Raji (cell line): ENCODE data around the gene GLTPD2.
A peak's percentile ranks its signal among the peaks of the same experiment; 100 is the strongest.

Experiments
- POLR2A ChIP-seq: IDR thresholded peaks from 2 replicates; pipeline ENCODE4 v1.6.1; 2011; ENCODE audit warnings: low read depth, low read length, control low read depth; ENCODE audit not compliant: insufficient read depth

Gene GLTPD2

DNA sequence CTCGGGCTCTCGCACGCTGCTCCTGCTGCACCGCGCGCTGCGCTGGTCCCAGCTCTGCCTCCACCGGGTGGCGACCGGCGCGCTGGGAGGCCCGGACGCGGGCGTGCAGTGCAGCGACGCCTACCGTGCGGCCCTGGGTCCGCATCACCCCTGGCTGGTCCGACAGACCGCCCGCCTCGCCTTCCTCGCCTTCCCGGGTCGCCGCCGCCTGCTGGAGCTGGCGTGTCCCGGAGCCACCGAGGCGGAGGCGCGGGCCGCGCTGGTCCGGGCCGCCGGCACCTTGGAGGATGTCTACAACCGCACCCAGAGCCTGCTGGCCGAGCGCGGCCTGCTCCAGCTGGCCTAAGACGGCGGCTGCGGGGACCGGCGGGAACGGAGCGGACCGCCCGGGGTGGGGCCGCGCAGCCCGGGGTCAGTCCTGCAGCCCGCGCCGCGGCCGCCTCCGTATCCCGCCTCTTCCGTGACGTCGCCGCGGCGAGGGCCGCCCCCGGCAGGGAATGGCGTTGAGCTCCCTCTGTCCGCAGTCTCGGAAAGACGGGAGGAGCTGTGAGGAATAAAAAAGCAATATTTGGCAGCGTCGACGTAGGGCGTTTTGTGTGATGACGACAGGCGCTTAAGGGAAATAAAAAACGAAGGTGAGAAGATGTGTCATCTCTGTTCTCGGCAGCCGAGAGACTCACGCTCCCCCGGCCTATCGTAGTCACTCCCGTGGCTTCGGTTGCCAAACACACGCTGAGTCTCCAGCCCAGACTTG, 1.4 kb downstream of the GLTPD2 start:
- 0 out of 2 replicates have a peak, but pooled peaks have one; percentile 26 for TF ChIP-seq POLR2A

DNA sequence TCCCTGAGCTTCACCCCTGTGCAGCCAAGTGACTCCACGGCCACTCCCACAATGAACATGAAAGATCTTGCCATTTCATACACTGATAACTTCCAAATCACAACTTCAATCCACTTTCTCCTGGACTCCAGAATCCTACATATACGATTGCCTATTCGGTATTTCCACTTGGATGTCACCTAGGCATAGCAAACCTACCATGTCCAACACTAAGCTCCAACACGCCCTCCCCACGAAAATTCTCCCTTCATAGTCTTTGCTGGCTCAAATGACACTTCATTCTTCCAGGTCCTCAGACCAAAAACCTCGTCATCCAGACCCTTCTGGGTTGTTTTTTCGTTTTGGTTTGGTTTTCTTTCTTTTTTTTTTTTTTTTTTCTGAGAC, 1.9 kb downstream of the GLTPD2 start:
- no peak for TF ChIP-seq POLR2A

DNA sequence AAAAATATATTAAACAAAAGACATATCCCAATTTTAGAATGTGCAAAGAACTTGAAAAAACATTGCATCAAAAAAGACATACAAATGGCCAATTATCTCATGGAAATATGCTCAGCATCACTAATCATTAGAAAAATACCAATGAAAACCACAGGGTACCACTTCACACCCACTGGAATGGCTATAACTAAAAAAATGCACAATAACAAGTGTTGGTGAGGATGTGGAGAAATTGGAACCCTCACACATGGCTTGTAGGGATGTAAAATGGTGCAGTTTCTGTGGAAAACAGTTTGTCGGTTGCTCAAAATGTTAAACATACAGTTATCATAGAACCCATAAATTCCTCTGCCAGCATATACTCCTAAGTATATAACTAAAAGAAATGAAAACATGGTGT, 6.4 kb downstream of the GLTPD2 start:
- TF ChIP-seq POLR2A = no peak

DNA sequence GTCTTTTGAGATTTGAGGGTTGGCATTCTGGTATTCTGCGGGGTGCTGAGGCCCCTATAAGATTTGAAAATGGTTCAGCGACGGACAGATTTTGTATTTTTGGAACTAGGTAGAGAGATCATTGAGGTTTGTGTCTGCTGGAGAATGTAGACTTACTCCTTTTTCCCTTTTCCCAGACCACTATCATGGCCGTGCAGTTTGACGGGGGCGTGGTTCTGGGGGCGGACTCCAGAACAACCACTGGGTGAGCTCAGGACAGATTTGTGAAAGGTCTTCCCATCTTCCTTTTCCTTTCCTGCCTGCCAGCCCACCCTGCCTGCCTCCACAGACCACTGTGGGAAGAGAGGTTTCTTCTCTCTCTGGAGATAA, 7.8 kb downstream of the GLTPD2 start:
- TF ChIP-seq POLR2A = no peak

DNA sequence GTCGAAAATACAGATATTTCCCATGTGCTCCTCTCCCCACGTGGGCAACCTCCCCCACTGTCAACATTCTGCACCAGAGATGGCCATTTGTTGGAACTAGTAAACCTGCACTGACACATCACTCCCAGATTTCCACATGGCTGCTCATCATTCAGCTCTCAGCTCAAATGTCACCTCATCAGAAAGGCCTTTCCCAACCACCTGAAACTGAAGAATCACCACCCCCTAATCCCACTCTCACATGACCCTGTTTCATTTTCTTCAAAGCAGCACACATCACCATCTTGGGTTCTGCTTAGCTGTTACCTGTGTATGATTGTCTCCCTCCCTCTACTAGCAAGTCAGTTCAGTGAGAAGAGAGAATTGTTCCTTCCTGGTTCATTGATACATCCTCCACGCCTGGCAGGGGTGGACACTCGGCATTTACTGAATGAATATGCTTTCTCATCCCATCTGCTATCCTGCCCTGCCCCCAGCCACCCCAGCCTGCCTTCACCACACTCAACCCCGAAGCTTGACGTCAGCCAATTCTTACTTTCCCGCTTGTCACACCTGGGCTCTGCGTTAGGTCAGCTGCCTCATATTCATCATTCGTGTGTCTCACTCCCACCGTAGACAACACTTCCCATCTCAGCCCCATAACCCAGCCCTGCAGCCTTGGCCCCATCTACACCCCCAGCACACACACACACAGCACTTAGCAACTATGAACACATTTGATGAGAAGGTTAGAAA, 11.9 kb downstream of the GLTPD2 start:
- no peak for TF ChIP-seq POLR2A

DNA sequence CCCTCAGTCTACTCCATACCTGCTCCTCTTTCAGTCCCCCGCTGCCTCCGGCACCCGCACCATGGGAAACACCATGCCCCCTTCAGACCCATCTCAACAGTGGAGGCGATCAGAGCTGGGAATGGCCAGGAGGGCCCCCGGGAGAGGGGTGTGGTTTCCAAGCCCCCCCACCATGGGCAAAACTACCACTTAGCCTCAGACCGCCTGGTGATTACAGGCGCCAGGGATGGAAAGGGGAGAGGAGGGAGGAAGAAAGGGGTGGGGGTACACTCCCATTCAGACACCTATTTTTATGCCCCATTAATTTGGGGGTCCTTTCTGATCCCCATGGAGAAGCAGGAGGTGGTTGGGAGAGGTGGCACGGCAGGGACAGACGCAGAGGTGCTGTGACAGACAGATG, 13.5 kb downstream of the GLTPD2 start, which contains the start of gene C17orf114:
C17orf114 (minus strand) TSS at position 101 of the 400 bp plus-strand sequence.
- TF ChIP-seq POLR2A = no peak

DNA sequence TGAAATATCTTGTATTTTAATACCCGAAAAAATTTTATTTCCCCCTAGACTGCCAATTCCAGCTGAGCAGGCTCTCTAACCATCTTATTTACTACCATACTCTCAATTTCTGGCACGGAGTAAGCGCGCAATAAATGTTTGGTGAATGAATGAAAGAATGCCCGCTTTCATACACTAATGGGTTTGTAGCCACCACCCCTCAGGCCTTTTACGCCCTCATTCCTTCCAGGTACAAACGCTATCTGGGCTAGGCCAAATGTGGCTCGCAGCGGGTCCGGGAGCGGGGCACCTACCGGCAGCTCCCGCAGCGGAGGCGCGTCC, 17.7 kb downstream of the GLTPD2 start:
- no peak for TF ChIP-seq POLR2A

DNA sequence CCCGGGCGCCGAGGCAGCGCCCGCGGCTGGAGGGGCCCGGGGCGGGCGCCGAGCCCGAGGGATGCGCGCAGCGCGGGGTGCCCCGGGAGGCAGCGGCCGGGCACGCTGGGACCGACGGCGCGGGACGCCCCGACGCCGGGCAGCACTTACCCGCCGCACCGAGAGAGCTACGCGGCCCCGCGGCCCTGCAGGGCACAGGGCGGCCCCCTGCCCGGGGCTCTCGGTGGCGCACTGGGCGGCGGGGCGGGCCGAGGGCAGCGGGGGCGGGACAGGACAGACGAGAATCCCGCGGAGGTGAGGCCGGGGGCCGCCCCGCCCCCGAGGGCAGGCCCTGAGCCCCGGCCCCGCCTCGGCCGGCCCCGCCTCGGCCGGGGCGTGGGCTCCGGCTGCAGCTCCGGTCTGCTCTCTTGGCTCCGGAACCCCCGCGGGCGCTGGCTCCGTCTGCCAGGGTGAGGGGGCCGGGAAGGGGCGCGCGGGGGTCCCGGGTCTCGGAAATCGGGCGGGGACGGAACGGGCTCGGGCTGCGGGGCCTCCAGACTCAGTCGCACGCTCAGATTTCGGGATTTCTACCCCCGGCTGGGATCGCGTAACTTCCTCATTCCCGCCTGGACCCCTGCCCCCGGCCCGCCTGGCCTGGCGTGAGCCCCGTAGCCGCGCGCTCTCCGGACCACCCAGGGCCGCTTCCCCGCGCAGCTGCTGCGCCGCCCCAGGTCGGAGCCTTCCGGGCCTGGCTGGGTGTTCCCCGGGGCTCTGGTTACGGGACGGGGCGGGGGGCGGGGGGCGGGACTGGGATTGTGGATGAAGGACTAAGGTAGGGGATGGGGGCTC, 18.2 kb downstream of the GLTPD2 start, which contains the start of gene PLD2:
PLD2 (plus strand) TSS at position 376 of the 828 bp plus-strand sequence. CDS start 621 bp downstream, outside the sequence.
- peak; percentile 67 for TF ChIP-seq POLR2A

DNA sequence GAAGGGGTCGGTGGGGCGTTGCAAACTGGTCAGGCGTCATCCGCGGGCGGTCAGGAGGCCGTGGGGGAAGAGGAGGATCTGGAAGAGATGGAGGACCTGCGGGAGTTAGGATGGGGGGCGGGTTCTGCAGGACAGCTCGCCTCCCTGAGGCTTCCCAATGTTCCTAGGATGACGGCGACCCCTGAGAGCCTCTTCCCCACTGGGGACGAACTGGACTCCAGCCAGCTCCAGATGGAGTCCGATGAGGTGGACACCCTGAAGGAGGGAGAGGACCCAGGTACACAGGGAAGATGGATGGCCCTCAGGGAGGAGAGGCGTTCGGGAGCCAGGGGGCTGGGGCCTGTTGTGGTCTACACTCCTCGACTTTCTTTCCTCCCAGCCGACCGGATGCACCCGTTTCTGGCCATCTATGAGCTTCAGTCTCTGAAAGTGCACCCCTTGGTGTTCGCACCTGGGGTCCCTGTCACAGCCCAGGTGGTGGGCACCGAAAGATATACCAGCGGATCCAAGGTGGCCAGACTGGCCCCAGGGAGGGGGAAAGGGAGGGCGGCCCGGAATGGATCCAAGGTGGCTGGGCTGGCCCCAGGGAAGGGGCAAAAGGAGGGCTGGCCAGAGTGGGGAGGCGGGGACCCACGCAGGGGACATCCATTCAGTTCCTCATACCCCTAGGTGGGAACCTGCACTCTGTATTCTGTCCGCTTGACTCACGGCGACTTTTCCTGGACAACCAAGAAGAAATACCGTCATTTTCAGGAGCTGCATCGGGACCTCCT, 19.0 kb downstream of the GLTPD2 start:
- no peak for TF ChIP-seq POLR2A

DNA sequence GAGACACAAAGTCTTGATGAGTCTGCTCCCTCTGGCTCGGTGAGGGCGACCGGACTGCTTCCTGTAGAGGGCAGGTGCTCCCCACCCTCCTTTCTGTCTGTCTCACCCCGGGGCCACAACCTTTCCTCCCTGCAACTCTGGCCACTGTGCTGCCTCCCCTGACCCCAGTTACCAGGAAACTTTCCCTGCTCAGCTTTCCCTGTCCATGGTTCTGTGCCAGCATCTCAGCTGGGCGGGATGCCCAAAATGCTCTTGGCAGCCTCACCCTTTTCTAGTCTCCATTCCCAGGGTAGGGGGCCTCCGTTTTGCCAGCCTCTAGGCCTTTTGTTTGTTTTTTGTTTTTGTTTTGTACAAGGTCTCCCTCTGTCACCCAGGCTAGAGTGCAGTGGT, 19.6 kb downstream of the GLTPD2 start:
- no peak for TF ChIP-seq POLR2A

DNA sequence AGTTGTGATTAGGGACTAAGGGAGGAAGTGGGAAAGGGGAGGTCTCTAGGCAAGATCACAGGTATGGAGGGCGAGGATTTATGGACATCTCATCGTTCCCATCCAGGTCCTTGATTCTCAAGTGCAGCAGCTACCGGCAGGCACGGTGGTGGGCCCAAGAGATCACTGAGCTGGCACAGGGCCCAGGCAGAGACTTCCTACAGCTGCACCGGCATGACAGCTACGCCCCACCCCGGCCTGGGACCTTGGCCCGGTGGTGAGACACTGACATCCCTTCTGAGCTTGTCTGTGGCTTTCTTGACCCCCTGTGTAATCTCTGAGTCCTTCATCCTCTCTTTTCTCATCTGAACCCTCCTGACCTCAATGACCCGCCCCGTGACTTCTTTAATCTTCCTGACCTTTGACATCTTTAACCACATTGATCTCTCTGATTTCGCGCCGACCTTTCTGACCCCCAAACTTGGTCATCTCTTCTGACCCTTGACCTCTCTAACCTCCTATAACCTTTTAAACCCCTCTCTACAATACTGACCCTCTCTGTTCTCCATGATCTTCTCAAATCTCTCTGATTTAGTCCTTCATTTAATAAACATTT, 22.0 kb downstream of the GLTPD2 start:
- TF ChIP-seq POLR2A = no peak

DNA sequence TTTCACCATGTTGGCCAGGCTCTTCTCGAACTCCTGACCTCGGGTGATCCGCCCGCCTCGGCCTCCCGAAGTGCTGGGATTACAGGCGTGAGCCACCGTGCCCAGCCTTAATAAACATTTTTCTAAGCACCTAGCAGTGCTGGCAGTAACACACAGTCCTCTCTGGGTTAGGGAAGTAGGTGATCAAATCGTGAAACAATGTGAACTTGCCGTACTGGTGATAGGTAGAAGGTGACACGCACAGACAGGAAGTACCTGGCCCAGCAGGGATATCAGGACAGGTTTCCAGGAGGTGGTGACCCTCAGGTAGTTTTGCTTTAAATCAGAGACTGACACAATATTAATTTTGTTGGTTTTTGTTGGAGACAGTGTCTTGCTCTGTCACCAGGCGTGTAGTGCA, 22.7 kb downstream of the GLTPD2 start:
- TF ChIP-seq POLR2A = no peak

DNA sequence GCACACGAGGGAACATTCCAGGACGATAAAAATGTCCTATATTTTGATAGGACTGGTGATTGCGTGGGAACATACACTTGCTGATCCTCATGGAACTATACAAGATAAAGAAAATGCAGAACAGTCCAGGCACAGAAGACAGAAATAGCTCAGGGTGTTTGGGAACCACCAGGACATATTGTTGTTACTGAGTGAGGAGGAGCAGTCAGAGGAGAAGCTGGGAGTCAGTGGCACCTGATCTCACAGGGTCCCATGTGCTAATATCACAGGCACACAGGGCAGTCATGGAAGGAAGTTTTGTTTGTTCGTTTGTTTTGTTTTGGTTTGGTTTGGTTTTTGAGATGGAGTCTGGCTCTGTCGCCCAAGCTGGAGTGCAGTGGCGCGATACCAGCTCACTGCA, 23.9 kb downstream of the GLTPD2 start:
- no peak for TF ChIP-seq POLR2A

DNA sequence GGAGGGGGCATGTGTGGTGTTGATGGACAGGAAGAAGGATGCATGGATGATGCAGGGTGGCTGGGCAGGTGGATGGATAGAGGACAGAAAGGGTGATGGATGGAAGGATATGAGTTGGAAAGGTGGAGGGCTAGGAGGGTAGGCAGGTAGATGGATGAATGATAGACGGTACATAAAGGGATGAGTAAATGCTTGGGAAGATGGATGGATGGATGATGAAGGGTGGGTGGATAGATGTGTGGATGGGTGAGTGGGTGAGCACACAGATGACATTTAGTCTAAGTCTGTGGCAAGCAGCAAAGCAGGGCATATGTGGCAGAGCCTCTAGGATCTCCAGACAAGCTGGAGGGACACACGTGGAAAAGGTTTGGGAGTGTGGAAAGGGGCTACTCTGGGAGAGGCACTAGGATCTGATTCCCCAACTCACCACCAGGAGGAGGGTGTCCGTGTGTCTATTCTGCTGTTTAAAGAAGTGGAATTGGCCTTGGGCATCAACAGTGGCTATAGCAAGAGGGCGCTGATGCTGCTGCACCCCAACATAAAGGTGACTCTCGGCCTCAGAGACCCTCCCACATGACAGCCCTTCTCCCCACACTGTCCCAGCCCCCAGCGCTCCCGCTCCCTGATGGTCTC, 26.4 kb downstream of the GLTPD2 start:
- TF ChIP-seq POLR2A = no peak
